ENCODE results near the gene FZD7.

FZD7 gene

DNA sequence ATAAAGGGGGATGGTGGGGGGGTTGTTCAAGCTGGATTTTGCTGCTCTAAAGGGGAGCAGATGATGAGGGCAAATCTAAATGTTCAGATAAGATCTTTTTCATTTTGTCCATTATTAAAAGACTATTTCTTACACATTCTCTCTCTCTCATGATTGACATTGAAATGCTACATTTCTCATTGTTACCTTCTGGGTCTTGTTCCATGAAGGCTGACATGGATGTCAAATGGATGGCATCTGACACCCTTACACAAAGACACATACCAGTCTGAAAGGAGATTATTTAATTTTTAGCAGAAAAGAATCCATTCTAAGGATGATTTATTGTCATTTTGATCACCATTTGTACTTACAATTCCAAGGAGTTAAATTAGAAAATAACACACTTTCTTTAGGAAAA, 11.1 kb downstream of the FZD7 start:
- TF ChIP-seq, protein P1, sequence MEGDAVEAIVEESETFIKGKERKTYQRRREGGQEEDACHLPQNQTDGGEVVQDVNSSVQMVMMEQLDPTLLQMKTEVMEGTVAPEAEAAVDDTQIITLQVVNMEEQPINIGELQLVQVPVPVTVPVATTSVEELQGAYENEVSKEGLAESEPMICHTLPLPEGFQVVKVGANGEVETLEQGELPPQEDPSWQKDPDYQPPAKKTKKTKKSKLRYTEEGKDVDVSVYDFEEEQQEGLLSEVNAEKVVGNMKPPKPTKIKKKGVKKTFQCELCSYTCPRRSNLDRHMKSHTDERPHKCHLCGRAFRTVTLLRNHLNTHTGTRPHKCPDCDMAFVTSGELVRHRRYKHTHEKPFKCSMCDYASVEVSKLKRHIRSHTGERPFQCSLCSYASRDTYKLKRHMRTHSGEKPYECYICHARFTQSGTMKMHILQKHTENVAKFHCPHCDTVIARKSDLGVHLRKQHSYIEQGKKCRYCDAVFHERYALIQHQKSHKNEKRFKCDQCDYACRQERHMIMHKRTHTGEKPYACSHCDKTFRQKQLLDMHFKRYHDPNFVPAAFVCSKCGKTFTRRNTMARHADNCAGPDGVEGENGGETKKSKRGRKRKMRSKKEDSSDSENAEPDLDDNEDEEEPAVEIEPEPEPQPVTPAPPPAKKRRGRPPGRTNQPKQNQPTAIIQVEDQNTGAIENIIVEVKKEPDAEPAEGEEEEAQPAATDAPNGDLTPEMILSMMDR (IDR thresholded peaks at IDR 0.05; ENCODE audit: extremely low read depth, missing control alignments): no peak
- no peak for DNase-seq (ENCODE audit: low spot score)

DNA sequence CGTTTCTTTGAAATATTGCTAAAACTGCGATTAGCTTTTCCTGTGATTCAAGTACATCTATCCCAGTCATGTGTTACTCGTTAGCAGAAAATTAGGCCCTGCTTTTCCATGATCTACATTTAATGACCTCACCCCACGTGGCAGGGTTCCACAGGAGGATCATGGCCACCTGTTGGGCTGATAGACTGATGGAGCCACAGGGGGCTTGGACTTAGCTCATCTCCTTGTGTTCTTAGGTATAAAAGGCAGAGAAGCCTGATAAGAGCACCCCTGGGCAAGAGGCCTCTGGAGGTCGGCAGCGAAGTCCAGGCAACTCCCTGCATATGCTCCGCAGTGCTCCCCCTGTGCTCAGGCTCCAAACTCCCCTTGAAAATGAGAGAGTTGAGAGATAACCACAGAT, 12.9 kb downstream of the FZD7 start:
- DNase-seq (ENCODE audit: low spot score): no peak
- TF ChIP-seq, protein P1 (IDR thresholded peaks at IDR 0.05; ENCODE audit: extremely low read depth, missing control alignments): no peak

- DNase-seq (ENCODE audit: low spot score): no peak
- TF ChIP-seq, protein P1 (IDR thresholded peaks at IDR 0.05; ENCODE audit: extremely low read depth, missing control alignments): no peak
Observed at GRCh38 chr2:202049092-202049728, 15.6 kb downstream of the FZD7 start.

- DNase-seq (ENCODE audit: low spot score): no peak
Observed at GRCh38 chr2:202049840-202050239, 16.2 kb downstream of the FZD7 start.

DNA sequence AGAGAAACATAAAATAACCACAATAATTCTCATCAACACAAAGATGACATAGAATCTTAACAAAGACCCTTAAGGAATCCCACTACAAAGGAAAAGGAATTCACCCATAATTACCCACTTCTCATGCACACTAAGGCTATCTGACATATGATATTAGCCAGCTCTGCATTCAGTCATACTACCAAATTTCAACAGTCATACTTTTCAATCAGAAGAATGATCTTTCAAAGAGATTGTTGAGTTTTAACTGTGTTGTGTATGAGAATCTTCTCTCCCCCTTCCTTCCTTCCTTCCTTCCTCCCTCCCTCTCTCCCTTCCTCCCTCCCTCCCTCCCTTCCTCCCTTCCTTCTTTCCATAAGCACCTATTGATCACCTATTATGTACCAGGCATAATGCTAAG, 17.0 kb downstream of the FZD7 start:
- DNase-seq (ENCODE audit: low spot score): no peak
- TF ChIP-seq, protein P1 (IDR thresholded peaks at IDR 0.05; ENCODE audit: extremely low read depth, missing control alignments): no peak

More at GRCh38 chr2:202049840-202050239, 16.2 kb downstream of the FZD7 start:
- TF ChIP-seq, protein P1 (IDR thresholded peaks at IDR 0.05; ENCODE audit: extremely low read depth, missing control alignments): no peak

GRCh38 chr2:202051499-202052161, 18.0 kb downstream of the FZD7 start:
- TF ChIP-seq, protein P1 (IDR thresholded peaks at IDR 0.05; ENCODE audit: extremely low read depth, missing control alignments): no peak

DNA sequence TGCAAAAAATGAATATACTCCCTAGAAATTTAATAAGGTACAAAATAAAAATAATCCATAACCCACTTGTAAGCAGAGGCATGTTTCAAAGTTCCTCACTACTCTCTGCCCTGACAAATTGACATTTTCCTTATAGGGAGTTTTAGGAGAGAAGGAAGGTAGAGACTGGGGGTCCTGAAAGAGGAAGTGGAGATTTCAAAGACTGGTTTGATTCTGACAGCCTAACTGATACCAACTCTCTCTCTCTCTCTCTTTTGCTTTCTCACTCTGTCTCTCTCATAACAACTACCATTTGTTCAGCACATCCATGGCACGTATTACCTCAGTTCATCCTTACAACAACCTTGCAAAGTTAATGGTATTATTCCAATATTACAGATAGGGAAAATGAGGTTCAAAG, 18.6 kb downstream of the FZD7 start:
- TF ChIP-seq, protein P1 (IDR thresholded peaks at IDR 0.05; ENCODE audit: extremely low read depth, missing control alignments): no peak
- DNase-seq (ENCODE audit: low spot score): no peak

More at GRCh38 chr2:202051499-202052161, 18.0 kb downstream of the FZD7 start:
- no peak for DNase-seq (ENCODE audit: low spot score)
